ENCODE data around the gene FBXO9. TPM values are rescaled to one million over a fixed set of nuclear protein-coding genes. Genes with fewer than 3 reads are reported as not detected.

The FBXO9 gene
- total RNA-seq, 4 donors from 2014 or later = 50.6 to 71.8 (median 66.7) TPM

GRCh38 chr6:53066874-53067706 is 1.9 kb downstream of the FBXO9 start:
- Histone ChIP-seq H3K4me3 (peak overlapping the region in 1 of 4 donors; percentile 95), H3K9me3 (no peaks in the 10 kb centered on the region), H3K4me1 (peaks cover 0 to 53% (median 21%) of the 10 kb centered on the region in 4 donors), H3K27ac (peak overlapping the region in 1 of 4 donors; percentile 98), H3K36me3 (peaks cover 0 to 2% (median 0%) of the 10 kb centered on the region in 3 donors), H3K27me3 (no peaks in the 10 kb centered on the region)
- TF ChIP-seq, protein P1, sequence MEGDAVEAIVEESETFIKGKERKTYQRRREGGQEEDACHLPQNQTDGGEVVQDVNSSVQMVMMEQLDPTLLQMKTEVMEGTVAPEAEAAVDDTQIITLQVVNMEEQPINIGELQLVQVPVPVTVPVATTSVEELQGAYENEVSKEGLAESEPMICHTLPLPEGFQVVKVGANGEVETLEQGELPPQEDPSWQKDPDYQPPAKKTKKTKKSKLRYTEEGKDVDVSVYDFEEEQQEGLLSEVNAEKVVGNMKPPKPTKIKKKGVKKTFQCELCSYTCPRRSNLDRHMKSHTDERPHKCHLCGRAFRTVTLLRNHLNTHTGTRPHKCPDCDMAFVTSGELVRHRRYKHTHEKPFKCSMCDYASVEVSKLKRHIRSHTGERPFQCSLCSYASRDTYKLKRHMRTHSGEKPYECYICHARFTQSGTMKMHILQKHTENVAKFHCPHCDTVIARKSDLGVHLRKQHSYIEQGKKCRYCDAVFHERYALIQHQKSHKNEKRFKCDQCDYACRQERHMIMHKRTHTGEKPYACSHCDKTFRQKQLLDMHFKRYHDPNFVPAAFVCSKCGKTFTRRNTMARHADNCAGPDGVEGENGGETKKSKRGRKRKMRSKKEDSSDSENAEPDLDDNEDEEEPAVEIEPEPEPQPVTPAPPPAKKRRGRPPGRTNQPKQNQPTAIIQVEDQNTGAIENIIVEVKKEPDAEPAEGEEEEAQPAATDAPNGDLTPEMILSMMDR (IDR thresholded peaks at IDR 0.05) = no peak
- TF ChIP-seq EP300 (IDR thresholded peaks at IDR 0.05) (no peak), POLR2A (IDR thresholded peaks at IDR 0.05) (no peak)
- no peak for DNase-seq (ENCODE audit: low spot score in 2 of 2)
- WGBS, 2 donors = 68 to 76% methylated on average over 4 of the region's 4 CpGs

DNA sequence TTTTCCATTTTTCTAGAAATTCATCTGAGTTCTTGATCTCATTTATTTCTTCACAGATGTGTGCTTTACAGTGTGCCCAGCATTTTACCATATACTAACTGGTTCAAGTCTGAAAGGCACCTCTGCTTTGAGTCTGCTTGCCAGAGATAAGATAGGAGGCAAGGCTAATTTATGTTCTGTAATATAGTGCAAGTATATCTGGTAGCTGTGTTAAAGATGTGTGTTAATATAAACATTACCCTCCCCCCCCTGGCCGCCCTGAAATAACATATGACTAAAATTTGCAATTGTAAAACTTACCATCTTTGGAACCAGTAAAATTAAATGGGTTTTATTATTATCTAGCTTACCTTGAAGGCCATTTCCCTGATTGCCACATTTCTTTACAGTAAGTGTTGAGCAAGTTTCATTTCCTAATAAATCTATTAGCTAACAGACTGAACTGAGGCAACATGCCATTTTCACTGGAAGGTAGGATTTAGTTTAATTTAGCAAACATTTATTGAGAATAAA is 2.7 kb downstream of the FBXO9 start:
- no peak overlapping the region for H3K4me3 ChIP-seq
- H3K36me3 ChIP-seq = peaks cover 0 to 10% (median 0%) of the 10 kb centered on the region in 3 donors
- no peaks in the 10 kb centered on the region for H3K9me3 ChIP-seq
- H3K27me3 ChIP-seq = no peaks in the 10 kb centered on the region
- DNase-seq (ENCODE audit: low spot score in 2 of 2) = no peak
- H3K4me1 ChIP-seq = peaks cover 0 to 47% (median 19%) of the 10 kb centered on the region in 4 donors
- no peak overlapping the region for H3K27ac ChIP-seq
- no peak for TF ChIP-seq POLR2A (IDR thresholded peaks at IDR 0.05)
- TF ChIP-seq, protein P1 (IDR thresholded peaks at IDR 0.05) = no peak
- no peak for TF ChIP-seq EP300 (IDR thresholded peaks at IDR 0.05)
- WGBS, 2 donors = 94 to 98% methylated on average over 1 of the region's 1 CpG

GRCh38 chr6:53069427-53069826 is 4.2 kb downstream of the FBXO9 start:
- TF ChIP-seq, protein P1 (IDR thresholded peaks at IDR 0.05) = no peak
- no peaks in the 10 kb centered on the region for H3K27me3 ChIP-seq
- peaks cover 0 to 22% (median 0%) of the 10 kb centered on the region in 3 donors for H3K36me3 ChIP-seq
- no peak overlapping the region for H3K27ac ChIP-seq
- no peak for DNase-seq (ENCODE audit: low spot score in 2 of 2)
- 59 to 64% methylated on average over 1 of the region's 1 CpG for WGBS, 2 donors
- H3K4me3 ChIP-seq = no peak overlapping the region
- H3K9me3 ChIP-seq = no peaks in the 10 kb centered on the region
- peaks cover 0 to 43% (median 17%) of the 10 kb centered on the region in 4 donors for H3K4me1 ChIP-seq

- Histone ChIP-seq H3K27ac (no peak overlapping the region), H3K4me3 (no peak overlapping the region), H3K36me3 (peaks cover 0 to 35% (median 5%) of the 10 kb centered on the region in 3 donors), H3K4me1 (peaks cover 0 to 41% (median 17%) of the 10 kb centered on the region in 4 donors), H3K27me3 (no peaks in the 10 kb centered on the region), H3K9me3 (no peaks in the 10 kb centered on the region)
- no peak for DNase-seq (ENCODE audit: low spot score in 2 of 2)
- TF ChIP-seq EP300 (IDR thresholded peaks at IDR 0.05) (no peak), POLR2A (IDR thresholded peaks at IDR 0.05) (no peak)
- TF ChIP-seq, protein P1 (IDR thresholded peaks at IDR 0.05) = no peak
- WGBS, 2 donors = 24 to 28% methylated on average over 1 of the region's 1 CpG
Measured at GRCh38 chr6:53070806-53071205, 5.6 kb downstream of the FBXO9 start.

GRCh38 chr6:53074347-53074746 is 9.1 kb downstream of the FBXO9 start:
- Histone ChIP-seq H3K27me3 (no peaks in the 10 kb centered on the region), H3K9me3 (no peaks in the 10 kb centered on the region), H3K27ac (no peak overlapping the region), H3K4me1 (peaks cover 0 to 7% (median 0%) of the 10 kb centered on the region in 4 donors), H3K36me3 (peaks cover 0 to 60% (median 5%) of the 10 kb centered on the region in 3 donors), H3K4me3 (no peak overlapping the region)
- 93 to 95% methylated on average over 3 of the region's 3 CpGs for WGBS, 2 donors
- DNase-seq (ENCODE audit: low spot score in 2 of 2) = no peak
- TF ChIP-seq, protein P1 (IDR thresholded peaks at IDR 0.05) = no peak
- TF ChIP-seq EP300 (IDR thresholded peaks at IDR 0.05) (no peak), POLR2A (IDR thresholded peaks at IDR 0.05) (no peak)

Data from tibial nerve (tissue), 4 donors.